ENCODE measurements around the gene GOLGA6L7.
"Not testable (repeated sequence)": the region's sequence is repeated elsewhere in the genome, so short reads cannot be mapped to it uniquely, and the experiment has no call there.

The GOLGA6L7 gene

DNA sequence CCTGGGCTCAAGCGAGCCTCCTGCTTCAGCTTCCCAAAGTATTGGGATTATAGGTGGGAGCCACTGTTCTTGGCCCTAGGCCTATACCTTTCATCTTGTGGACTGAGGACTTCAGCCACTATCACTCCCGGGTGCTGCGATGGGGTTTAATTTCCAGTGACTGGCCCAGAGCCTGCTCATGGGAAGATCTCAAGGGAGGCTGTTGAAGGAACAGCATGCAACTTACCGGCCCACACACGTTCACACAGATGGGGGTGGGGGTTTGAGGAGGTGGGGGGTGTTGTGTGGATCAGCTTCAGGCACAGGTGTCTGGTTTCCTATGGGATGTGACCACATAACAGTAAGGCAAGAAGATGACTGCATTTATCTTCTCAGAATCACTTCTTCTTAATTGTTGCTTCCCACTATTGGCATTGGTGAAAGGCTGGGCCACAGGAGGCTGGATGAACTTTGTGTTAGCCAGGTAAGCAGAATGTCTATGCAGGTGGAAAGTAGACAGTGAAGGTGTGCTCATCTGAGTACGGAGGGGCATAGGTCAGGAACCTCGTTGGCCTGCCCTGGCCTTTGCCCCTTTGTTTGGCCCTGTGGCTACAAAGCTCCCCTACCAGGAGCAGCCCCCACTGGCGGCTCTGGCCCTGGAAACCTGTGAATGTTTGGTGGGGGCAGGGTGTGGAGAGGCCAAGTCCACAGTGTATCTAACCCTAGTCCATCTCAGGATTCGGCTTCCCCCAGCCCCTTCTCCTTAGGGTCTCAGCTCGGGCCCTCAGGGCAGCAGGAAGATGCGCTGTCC is 35.9 kb upstream of the GOLGA6L7 start:
- DNase-seq (ENCODE audit: low read depth) = no peak

DNA sequence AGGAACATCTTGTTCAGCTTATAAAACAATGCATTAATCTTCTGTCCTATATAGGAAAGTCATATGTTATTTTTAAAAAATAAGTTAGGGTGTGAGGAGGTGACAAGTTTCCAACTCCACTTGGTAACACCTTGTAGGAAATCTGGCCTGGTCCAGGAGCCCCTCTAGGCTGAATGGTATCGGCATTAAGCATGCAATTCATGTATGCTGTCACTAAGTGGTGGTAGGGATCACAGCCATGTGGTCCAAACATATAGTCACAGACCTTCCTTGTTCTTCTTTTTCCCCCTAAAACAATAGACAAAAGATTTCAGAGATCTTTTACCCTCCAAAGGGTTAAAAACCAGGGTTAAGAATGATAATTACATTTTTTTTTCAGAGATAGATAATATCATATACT is 33.2 kb upstream of the GOLGA6L7 start:
- DNase-seq (ENCODE audit: low read depth) = peak; percentile 10

DNA sequence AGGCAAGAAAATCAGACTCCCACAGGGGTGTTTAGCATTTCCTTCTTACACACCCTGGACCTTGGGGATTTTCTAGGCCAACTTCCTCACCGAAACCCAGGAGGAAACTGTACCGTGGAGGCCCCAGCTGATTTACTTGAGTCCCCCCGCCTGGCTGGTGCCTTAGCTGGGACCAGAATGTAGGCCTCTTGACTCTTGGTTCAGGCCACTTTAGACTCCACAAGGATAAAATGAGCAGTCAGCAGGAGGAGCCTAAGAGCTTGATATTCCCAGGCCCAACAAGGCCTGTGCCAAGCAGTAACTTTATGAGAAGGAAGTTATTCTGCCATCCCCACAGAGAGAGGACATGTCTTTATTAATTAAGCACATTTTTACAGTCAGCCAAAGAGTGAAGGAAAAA is 32.7 kb upstream of the GOLGA6L7 start:
- peak; percentile 17 for DNase-seq (ENCODE audit: low read depth)

DNA sequence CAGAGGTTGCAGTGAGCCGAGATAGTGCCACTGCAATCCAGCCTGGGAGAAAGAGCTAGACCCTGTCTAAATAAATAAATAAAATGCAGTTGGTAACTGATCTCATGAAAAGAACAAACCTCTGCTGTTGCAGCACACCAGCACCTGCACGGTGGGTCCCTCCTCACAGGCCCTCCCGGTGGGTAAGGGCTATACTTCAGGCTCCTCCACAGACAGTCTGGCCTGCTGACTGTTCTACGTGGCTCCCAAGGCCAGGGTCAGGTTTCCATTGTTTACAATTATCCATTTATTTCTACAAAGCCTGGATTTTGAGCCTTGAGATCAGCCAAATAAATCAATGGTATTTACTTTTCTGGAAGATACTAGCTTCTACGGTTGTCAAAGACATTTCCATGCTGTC is 32.2 kb upstream of the GOLGA6L7 start:
- DNase-seq (ENCODE audit: low read depth) = no peak

DNA sequence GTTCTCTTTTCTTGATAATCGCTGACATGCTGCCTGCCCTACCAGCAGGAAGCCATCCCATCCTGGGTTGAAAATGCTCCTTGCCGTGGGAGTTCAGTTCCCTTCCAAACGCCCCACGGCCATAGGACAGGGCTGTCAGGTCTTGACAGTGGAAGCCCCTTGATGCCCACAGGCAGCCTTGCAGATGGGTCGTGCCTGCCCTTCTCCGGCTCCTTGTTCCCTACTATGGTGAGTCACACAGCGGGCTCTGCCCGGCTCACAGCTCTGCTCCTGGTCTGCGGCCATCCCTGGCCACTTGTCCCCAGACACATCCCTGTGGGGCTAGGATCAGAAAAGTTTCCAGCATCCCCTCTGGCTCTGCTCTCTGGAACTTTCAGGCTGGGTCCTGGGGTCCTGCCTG is 31.1 kb upstream of the GOLGA6L7 start:
- DNase-seq (ENCODE audit: low read depth) = no peak

DNA sequence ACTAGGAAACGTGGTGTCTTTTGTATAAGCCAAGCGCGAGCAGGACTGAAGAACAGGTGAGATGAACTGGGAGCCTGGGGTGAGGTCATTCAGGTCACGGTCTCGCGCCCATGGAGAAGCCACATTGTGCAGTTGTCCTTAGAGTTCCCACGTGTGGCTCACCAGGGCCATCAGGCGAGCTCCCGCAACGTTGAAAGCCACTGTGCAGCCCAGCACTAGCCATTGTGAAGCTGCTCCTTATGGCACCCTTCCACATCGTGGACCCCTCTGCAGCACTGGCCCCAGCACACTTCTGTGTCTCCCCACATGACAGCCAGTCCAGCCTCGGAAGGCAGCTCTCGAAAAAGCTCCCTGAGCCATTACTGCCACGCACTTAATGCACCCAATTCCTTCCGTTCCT is 29.8 kb upstream of the GOLGA6L7 start:
- no peak for DNase-seq (ENCODE audit: low read depth)

DNA sequence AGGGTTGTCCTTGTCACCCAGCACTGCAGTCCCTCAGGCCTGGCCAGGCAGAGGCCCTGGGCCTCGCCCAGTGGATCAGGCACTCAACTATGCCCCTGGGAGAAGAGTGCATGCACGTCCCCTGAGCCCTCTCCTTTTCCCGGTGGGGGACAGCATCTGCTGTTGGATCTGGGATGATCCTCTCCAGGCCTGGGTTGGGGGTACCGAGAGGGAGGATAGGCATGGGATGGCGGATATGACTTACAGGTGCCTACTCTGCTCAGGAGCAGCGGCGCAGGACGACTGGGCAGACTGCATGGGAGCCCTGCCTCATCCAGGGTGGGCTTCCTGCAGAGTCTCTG is 28.4 kb upstream of the GOLGA6L7 start:
- no peak for DNase-seq (ENCODE audit: low read depth)

DNA sequence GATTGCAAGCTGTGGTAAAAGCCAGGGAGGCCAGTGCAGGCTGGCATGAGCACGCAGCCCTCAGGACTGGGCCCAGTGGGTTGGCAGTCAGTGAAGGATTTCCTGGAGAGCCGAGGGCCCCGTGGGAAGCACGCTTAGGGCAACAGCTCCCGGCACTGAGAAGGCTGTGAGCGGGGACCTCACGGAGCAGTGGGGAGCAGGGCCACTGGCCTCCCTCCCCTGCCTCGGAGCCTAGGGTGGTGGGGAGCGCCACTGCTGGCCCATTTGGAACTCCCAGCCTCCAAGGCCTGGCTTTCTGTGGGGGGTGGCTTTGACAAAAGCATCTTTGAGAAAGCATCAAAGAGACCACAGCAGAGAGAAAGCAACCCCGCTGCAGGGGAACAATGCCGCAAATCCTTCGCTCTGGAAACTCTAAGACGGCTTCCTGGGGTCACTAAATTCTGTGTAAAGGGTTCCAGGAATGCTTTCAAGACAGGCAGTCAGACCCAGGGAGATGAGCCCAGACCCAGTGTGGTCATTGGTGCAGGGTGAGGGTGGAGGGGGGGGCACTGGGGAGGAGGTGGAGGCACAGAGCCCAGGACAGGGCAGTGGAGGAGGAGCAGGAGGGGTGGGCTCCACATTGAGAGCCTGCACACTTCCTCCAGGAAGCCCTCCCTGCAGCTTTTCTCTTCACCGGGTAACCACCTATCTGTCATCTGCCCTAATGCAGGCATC is 27.8 kb upstream of the GOLGA6L7 start:
- DNase-seq (ENCODE audit: low read depth) = no peak

DNA sequence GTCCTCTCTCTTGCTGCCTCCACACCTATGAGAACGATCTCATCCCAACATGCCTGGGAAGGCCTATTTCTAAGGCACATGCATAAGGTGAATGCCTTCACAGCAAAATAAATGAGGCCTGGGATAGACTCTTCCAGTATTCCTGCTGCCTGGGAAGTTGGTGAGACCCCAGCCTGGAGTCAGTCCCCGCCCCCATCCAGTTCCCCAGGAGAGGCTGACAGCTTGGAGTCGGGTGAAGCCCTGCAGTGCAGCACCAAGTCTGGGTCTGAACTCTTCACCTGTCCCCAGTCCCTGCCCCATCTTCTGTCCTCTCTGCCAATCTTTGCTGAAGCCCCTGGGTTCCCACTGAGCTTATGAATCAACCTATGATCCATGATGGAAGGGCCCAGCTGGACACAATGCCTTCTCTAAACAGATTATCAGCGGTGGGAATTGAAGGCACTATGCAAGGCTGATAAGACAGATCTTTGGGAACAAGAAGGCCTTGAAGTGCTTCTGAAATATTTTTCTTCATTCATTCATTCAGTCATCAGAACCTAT is 27.1 kb upstream of the GOLGA6L7 start:
- DNase-seq (ENCODE audit: low read depth) = no peak

DNA sequence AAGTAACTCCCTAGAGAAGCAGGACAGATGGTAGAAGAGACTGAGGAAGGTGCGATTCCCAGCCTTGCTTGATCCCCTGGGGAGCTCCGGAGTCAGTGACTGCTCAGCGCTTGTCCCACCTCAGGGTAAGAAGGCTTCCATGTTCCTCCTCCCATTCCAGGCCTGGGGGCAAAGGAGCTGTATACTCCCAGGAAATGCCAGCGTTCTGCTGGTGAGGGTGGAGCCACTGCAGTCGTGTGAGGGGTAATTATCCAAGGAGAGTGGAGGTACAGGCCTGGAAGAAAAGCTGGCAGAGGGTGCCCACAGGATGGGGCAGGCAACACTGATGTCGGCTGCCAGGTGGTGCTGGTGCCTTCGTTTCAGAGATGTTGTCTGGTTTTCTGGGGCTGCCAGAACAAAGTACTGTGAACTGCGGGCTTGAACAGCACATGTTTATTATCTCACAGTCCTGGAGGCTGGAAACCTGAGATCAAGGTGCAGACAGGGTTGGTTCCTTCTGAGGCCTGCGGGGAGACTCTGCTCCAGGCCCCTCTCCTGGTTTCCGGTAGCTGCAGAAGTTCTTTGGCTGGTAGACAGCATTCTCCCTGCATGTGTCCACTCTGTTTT is 25.2 kb upstream of the GOLGA6L7 start:
- DNase-seq (ENCODE audit: low read depth) = no peak

DNA sequence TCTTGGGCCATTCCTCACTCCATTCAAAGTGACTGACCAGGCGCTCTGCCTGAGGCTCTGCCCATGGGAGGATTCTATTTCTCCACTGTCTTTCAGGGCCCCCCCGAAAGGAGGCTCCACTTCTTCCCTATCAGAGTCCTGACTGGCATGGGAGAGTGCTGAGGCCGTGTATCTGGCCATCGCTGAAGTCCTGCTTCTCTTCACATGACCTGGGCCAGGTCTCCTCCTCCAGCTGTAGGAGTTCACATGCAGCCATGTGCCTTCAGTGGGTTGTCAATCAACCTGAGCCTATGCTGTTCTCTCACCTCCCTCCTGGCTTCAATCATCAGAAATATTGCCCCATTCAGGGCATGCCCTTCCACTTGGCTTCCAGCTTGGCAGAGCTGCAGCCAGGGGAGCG is 24.6 kb upstream of the GOLGA6L7 start:
- DNase-seq (ENCODE audit: low read depth) = no peak

DNA sequence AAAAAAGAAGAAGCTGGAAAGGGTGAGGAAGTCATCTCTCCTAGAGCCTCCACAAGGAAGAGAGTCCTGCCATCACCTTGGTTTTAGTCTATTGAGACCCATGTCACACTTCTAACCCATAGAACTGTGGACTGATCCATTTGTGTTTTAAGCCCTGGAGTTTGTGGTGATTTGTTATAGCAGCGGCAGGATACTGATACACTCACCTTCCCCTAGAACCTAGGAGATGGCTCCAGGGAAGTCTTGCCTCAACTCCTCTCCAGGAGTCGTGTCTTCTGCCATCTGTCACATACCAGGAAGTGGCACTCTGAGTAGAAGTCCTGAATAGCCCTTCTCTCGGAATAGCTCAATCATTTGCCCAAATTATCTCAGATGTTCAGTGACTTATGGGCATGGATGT is 22.7 kb upstream of the GOLGA6L7 start:
- DNase-seq (ENCODE audit: low read depth) = no peak

DNA sequence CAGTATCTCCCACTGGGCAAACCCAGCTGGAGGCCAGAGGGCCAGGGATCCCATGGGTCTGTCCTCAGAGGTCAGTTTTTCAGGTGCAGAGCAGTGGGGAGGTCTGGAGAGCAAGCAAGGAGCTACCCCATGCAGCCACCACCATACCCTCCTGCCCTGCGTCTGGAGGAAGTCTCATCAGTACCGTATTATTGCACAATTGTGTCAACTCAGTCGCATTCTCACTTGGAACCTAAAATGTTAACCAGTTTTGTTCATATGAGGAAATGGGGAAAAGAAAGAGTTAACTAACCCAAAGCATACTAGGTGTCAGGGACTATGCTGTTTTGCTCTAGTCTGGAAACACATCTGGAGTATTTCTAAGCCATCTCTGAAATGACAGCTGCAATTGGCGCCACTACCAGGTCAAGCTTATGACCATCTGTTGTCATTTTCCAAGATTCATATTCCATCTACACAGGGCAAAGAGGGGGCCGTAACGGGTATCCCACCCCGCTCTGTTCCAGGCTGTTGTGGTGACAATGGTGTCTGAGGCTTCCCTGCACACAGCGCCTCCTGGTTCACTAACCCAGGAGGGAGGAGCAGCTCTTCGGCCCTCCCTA is 20.4 kb upstream of the GOLGA6L7 start:
- no peak for DNase-seq (ENCODE audit: low read depth)

DNA sequence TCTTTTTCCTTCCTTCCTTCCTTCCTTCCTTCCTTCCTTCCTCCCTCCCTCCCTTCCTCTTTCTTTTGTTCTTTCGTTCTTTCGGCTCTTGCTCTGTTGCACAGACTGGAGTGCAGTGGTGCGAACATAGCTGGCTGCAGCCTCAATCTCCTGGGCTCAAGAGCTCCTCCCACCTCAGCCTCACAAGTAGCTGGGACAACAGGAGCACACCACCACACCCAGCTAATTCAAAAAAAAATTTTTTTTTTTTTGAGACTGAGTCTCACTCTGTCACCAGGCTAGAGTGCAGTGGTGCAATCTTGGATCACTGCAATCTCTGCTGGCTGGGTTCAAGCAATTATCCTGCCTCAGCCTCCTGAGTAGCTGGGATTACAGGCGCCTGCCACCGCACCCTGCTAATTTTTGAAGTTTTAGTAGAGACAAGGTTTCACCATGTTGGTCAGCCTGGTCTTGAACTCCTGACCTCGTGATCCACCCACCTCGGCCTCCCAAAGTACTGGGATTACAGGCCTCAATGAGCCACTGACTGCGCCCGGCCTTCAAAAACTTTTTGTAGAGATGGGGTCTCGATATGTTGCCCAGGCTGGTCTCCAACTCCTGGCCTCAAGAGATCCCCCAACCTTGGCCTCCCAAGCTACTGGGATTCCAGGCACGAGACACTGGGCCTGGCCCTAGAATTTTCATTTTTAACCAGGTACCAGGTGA is 13.3 kb upstream of the GOLGA6L7 start:
- DNase-seq (ENCODE audit: low read depth) = not testable (repeated sequence)

DNA sequence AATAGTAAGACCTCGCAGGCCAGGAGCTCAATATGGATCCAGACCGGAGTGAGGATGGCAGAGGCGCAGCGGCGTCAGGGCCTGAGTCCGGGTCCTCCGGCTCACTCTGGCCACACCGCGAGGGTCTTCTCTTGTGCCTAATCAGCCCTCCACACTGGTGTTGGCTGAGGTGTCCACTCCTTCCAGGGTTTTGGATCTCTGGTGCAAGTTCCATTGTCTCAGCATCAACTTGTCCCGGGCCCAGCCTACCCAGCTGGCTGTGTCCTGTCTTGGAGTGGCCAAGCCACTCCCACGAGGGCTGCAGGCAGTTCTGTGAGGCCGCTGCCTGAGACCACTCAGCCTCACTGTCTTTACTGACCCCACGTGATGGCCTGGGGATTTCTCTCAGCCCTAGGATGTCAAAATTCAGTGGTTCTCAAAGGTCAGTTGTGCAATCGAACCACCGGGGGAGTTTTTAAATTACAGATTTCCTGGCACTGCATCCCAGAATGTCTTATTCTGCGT is 12.6 kb upstream of the GOLGA6L7 start:
- no peak for DNase-seq (ENCODE audit: low read depth)

DNA sequence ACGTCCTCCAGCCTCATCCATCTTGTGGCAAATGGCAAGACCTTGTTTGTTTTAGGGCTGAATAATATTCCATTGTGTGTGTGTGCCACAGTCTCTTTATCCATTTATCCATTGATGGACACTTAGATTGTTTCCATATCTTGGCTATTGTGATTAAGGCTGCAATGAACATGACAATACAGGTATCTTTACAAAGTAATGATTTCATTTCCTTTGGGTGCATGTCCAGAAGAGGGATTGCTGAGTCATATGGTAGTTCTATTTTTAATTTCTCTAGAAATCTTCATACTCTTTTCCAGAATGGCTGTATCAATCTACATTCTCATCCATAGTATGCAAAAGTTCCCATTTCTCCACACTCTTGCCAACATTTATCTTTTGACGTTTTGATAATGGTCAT is 6.1 kb upstream of the GOLGA6L7 start:
- DNase-seq (ENCODE audit: low read depth) = not testable (repeated sequence)

DNA sequence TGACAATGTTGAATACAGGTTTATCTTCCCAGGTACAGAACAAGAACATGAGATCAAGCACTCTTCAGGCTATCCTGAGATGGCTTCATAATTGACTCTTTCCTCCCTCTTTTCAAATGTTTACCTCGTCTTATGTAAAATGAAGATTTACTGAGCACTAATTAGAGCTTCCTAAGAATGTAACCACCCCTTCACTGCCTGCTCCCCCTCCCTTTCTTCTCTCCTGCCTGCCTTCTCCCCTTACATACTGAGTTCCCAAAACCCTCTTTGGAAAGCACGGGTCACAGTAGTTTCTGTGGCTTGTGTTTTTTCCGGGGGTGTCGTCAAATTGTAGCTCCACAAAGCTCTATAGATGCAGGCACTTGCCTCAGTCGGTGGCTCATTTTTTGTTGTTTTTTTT is 5.2 kb upstream of the GOLGA6L7 start:
- DNase-seq (ENCODE audit: low read depth) = not testable (repeated sequence)

DNA sequence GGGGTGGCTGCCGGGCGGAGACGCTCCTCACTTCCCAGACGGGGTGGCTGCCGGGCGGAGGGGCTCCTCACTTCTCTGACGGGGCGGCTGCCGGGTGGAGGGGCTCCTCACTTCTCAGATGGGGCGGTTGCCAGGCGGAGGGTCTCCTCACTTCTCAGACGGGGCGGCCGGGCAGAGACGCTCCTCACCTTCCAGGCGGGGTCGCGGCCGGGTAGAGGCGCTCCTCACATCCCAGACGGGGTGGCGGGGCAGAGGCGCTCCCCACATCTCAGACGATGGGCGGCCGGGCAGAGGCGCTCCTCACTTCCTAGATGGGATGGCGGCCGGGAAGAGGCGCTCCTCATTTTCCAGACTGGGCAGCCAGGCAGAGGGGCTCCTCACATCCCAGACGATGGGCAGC is 1.3 kb upstream of the GOLGA6L7 start:
- DNase-seq (ENCODE audit: low read depth) = not testable (repeated sequence)

DNA sequence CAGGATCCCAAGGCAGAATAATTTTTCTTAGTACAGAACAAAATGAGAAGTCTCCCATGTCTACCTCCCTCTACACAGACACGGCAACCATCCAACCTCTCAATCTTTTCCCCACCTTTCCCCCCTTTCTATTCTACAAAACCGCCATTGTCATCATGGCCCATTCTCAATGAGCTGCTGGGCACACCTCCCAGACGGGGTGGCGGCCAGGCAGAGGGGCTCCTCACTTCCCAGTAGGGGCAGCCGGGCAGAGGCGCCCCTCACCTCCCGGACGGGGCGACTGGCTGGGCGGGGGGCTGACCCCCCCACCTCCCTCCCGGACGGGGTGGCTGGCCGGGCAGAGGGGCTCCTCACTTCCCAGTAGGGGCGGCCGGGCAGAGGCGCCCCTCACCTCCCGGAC is 827 bp upstream of the GOLGA6L7 start:
- DNase-seq (ENCODE audit: low read depth) = not testable (repeated sequence)

DNA sequence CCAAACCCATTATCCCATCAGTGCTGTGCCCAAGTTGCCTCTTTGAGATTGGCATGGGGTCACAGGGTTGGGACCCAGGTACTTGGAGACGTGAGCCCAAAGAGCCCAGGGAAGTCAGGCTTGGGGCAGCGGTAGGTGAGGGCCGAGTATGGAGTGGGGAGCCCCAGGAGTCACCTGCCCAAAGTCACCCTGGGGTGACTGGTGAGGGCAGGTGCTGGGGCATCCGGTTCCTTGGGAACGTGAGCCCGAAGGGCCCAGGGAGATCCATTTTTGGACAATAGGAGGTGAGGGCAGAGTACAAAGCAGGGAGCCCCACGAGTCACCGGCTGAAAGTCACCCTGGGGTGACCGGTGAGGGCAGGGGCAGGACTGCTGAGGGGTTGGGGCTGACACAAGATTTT is 485 bp downstream of the GOLGA6L7 start:
- DNase-seq (ENCODE audit: low read depth) = not testable (repeated sequence)

DNA sequence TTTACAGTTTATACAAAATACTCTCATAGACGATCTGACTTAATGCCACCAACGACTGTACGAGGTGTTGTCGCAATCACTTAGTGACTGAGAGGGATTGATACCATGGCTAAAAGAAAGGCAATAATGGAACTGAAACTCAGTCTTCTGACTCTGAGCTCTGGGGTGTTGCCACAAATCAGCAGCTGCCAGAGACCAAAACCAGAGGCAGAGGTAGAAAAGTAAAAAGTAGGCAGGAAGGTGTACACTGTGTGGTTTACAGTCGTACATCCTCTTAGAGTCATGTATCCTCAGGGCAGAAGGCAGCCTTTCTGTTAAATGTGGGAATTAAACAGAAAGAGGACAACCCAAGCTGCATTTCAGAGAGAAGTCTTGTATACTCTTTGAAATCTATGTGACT is 1.2 kb downstream of the GOLGA6L7 start:
- not testable (repeated sequence) for DNase-seq (ENCODE audit: low read depth)

DNA sequence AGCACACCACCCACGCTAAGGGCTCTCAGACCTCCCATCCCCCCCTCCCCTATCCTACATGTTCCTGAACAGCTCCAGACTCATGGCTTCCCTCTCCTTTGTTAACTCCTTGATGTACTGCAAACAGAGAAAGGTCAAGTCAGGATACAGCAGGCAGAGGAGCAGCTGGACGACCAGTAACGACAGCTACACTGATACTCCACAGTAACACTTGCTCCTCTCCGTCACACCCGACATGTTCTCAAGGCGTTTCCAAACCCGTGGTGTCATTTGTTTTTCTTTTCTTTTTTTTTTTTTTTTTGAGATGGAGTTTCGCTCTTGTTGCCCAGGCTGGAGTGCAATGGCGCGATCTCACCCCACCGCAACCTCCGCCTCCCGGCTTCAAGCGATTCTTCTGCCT is 4.3 kb downstream of the GOLGA6L7 start:
- DNase-seq (ENCODE audit: low read depth) = not testable (repeated sequence)

Data from ELR (cell line).